Stimulated activated naive CD4-positive, alpha-beta T cell treated with Interleukin-2 at 50 U/mL for 16 hours (primary cell): ENCODE results near the gene OTX2.

Experiments used
- DNase-seq: peaks from one replicate; lab custom pipeline; 2025; lab: John Stamatoyannopoulos, UW

OTX2 gene

GRCh38 chr14:56812364-56813141 is 2.3 kb upstream of the OTX2 start:
- DNase-seq = no peak

DNA sequence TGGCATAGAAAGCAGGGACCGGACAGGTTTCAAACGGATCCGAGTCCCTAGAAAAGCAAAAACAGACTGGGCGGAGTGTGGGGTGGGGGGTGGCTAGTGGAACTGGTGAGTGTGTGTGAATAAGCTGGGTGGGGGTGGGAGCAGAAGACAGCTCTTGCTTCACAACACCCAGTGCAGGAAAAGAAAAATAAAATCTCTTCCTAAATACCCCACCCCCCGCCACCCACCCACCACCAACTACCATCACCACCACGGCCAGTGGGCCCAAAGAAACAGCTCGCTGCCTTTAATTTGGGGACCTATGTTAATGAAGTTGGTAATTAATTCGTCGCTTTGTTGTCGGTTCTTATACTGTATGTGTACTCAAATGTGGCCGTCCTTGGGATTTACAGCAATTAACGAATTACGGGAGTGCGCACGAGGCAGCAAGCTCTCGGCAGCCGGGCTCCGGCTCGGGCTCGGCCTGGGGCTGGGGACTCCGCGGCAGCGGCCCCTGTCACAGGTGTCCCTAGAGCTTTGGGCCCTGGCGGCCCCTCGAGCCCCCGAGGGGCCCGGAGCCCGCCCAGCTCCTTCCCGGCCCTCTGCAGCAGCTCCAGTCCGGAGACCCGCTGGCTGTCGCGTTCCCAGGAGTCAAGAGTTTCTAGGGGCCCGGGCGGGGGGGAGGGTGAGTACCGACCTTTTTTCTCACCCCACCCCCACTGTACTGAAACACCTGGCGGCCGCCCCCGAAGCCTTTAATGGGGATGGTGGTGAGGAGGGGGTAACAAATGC is 1.5 kb upstream of the OTX2 start:
- no peak for DNase-seq

GRCh38 chr14:56810836-56811592 is 735 bp upstream of the OTX2 start:
- no peak for DNase-seq

- no peak for DNase-seq
Observed at GRCh38 chr14:56809270-56810146, 771 bp downstream of the OTX2 start.

- no peak for DNase-seq
Observed at GRCh38 chr14:56808383-56809269, 1.7 kb downstream of the OTX2 start.

DNA sequence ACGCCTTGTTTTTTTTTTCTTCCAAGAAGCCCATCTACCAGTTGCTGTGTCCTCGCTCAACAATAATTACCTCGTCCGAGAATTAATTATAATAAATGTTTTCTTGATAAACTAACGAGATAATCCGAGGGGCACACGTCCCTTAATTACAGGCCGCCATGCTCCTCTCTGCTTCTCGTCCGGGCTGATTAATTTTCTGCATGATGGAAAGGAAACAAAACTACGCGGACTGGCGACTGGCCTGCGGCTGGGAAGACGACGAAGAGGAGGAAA is 2.2 kb downstream of the OTX2 start:
- no peak for DNase-seq

DNA sequence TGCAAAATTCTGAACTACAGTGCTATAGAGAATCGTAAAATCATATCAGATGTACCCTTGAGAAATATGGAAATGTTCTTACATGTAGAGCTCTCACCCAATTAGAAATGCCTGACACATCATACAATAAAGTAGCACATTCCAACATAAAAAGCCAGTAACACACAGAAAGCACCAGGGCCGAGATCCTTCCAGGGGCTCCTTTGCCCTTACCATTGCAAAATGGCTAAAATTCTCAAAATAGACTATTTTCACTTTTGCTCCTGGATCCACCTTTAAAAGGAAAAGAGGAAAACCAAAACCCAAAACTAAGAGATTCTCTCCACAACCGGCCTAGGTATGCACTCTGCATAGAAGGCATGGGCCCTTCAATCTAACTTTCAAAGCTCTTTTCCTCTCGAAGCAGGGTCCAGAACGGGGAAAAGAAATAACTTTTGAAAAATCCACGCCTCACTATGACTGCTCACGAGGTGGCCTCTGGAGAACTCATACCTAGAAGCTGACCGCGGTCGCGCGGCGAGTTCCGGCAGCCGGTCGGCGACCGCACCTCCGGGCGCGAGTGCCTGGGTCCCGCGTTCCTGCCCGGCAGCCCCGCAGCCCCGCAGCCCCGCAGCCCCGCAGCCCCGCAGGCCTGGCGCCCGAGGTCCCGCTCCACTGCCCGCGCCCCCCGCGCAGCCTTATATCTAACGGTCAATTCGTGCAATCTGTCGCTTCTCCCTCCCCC is 2.7 kb downstream of the OTX2 start:
- no peak for DNase-seq

DNA sequence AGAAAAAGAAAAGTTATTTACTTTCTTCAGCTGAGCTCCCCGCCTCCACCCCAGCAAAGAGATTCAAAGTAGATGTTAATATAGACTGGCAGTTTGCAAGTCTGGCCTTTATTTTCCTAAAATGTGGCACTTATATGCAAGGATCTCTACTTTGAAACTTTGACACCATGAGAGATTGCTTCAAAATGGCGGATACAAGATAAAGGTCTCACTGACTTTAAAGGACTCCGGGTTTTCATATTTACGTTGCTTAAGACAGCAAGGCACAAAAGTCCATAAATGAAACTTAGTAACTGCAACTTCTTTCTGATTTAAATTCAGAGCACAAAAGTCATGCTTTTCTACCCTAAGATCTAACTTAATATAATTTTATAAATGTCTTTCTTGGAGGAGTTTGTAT is 3.5 kb downstream of the OTX2 start:
- DNase-seq = no peak

- DNase-seq = no peak
Observed at GRCh38 chr14:56805992-56806727, 4.1 kb downstream of the OTX2 start.

DNA sequence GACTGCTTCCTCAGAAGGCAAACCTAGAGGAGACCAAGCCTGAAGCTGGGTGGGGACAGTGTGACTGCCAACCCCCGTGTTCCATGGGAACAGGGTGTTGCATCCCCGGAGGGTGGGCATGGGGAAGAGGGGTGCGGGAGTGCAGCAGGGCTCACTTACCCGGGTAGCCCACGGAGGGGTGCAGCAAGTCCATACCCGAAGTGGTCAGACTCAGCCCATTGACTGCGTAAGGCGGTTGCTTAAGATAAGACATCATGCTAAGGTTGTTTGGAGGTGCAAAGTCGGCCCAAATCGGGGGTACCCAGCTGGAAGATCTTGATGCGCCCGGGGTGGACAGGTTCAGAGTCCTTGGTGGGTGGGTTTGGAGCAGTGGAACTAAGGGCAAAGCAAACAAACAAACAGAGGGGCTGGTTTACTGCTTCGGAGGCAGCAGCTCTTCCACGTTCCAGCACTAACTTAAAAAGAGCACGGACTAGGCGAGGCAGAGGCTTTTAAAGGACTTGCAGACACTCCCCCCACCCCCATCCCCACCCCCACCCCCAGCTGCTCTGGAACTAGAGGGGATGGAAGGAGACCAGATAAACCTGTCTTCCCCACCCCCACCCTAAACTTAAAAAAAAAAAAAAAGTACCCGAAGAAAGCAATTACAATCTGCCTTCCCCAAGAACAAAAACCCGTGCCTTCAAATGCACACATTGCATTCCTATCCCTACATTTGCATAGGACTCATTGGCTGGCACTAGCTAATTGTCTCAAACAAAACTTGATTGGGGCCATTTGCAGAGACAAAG is 4.9 kb downstream of the OTX2 start:
- no peak for DNase-seq

DNA sequence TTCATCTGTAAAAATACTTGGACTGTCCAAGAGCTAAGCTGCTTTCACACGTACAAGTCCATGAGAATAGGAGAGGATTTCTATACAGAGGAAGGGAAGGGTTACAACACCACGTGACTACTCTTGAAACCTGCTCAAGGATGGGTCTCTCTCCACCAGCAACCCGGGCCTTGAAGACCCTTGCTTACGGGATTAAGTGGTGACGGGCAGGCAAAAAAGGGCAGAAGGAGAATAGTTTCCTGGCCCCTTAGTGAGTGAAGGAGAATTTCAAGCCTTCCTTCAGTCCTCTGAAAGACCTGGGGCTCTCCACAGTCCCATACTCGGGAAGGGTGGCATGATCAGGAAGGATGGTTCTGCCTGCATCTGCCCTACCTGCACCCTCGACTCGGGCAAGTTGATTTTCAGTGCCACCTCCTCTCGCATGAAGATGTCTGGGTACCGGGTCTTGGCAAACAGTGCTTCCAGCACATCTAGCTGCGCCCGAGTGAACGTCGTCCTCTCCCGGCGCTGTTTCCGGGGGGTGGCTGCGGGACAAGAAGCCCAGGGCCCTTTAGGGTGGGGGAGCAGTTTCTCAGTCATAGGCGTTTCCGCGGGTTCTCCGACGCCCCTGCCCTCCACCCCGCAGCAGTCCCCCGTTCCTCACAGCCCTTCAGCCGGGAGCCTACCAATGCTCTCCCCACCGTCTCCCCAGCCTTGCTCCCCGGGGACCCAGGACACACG is 6.3 kb downstream of the OTX2 start:
- no peak for DNase-seq

DNA sequence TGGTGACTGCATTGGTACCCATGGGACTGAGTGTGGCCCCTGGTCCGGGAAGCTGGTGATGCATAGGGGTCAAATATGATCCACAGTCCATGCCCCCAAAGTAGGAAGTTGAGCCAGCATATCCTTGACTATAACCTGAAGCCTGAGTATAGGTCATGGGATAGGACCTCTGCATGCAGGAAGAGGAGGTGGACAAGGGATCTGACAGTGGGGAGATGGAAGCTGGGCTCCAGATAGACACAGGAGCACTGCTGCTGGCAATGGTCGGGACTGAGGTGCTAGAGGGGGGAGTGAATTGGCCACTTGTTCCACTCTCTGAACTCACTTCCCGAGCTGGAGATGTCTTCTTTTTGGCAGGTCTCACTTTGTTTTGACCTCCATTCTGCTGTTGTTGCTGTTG is 8.4 kb downstream of the OTX2 start:
- DNase-seq = no peak

GRCh38 chr14:56799343-56799645 is 11.0 kb downstream of the OTX2 start:
- no peak for DNase-seq

DNA sequence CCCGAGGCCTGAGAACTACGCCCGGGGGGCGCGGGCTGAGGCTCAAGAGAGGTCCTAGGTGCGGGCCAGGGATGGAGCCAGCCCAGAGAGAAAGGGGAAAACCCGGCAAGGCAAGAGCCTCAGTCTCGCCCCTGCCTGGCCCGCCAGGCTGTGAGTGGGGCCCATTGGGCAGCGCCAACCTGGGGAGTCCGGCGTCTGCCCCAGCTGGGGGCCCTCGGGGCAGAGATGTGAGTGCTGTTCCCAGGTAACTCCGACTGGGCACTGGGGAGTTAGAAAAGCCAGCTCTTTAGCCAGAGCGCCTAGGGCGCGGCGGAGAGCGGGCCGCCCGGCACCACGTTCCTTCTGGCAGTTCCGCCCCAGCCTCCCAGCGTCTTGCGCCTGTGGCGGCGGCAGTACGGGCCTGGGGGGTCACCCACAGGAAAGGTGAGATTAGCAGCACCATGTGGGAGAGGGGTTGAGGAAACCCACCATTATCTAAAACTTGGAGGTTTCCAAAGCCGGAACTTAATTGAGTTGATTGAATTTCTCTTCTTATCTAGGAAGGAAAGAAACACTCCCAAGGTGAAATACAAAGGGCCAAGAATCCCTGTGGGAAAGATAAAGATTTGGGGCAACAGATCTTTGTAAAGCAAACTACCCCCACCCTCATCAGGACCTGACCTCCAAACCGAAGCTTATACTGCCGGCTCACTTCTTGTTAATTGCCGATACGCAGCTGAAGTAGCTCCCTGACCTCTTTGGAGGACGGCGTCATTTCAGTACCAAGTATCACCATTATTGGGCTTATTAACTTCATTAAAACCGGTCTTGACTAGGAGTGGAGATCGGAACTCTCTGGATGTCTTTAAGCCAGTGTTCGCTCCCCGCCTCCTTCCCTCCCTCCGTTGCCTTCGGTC is 11.6 kb downstream of the OTX2 start:
- no peak for DNase-seq

GRCh38 chr14:56797569-56798446 is 12.5 kb downstream of the OTX2 start:
- no peak for DNase-seq

- DNase-seq = no peak
Observed at GRCh38 chr14:56797003-56797568, 13.2 kb downstream of the OTX2 start.
